GM23248 (cell line): ENCODE results near the gene CLINT1. TPM values are rescaled to one million over a fixed set of nuclear protein-coding genes. Genes with fewer than 3 reads are reported as not detected.
"Not testable (repeated sequence)": the region's sequence is repeated elsewhere in the genome, so short reads cannot be mapped to it uniquely, and the experiment has no call there.

Source experiments
- DNase-seq: peaks from one replicate; pipeline ENCODE4 v3.0.0-alpha.2; 2015
- H2AFZ ChIP-seq: fragments of 200-600 bp; sonication (generic); 2 replicates; pipeline ENCODE4 v1.6.1; 2016; ENCODE audit warnings: antibody characterized with exemption
- H3F3A ChIP-seq: fragments of 200-600 bp; sonication (generic); 2 replicates; pipeline ENCODE4 v1.6.1; 2016; ENCODE audit warnings: mild to moderate bottlenecking, antibody characterized with exemption, mixed run types; ENCODE audit not compliant: insufficient read depth
- H3K27ac ChIP-seq: fragments of 200-600 bp; sonication (generic); 2 replicates; pipeline ENCODE4 v1.5.1; 2016; ENCODE audit warnings: mild to moderate bottlenecking
- H3K27me3 ChIP-seq: fragments of 200-600 bp; sonication (generic); replicated peaks from 2 replicates; pipeline ENCODE4 v1.6.1; 2016; ENCODE audit warnings: mild to moderate bottlenecking; ENCODE audit not compliant: insufficient read depth
- H3K36me3 ChIP-seq: fragments of 200-600 bp; sonication (generic); 2 replicates; pipeline ENCODE4 v1.6.1; 2016; ENCODE audit warnings: low read depth, mild to moderate bottlenecking
- H3K4me1 ChIP-seq: fragments of 200-600 bp; sonication (generic); 2 replicates; pipeline ENCODE4 v1.6.1; 2016; ENCODE audit warnings: mild to moderate bottlenecking; ENCODE audit not compliant: insufficient read depth
- H3K4me2 ChIP-seq: fragments of 200-600 bp; sonication (generic); one replicate; pipeline ENCODE4 v1.6.1; 2016; ENCODE audit warnings: mild to moderate bottlenecking; ENCODE audit not compliant: unreplicated experiment
- H3K4me3 ChIP-seq: fragments of 200-600 bp; sonication (generic); 2 replicates; pipeline ENCODE4 v1.5.1; 2016; ENCODE audit warnings: mild to moderate bottlenecking
- H3K79me2 ChIP-seq: fragments of 200-600 bp; sonication (generic); 2 replicates; pipeline ENCODE4 v1.6.1; 2016; ENCODE audit warnings: mild to moderate bottlenecking; ENCODE audit not compliant: insufficient read depth
- H3K9ac ChIP-seq: fragments of 200-600 bp; sonication (generic); 2 replicates; pipeline ENCODE4 v1.6.1; 2016; ENCODE audit warnings: mild to moderate bottlenecking
- H3K9me2 ChIP-seq: fragments of 200-600 bp; sonication (generic); 2 replicates; pipeline ENCODE4 v1.6.1; 2016; ENCODE audit warnings: mixed run types, mild to moderate bottlenecking, moderate library complexity; ENCODE audit not compliant: insufficient read depth
- H3K9me3 ChIP-seq: fragments of 200-600 bp; sonication (generic); one replicate; pipeline ENCODE4 v1.6.1; 2017; ENCODE audit warnings: low read depth
- H4K20me1 ChIP-seq: fragments of 200-600 bp; sonication (generic); 2 replicates; pipeline ENCODE4 v1.6.0; 2016; ENCODE audit not compliant: insufficient read depth
- EZH2 ChIP-seq: fragments of 200-600 bp; sonication (generic); IDR thresholded peaks from 2 replicates; pipeline ENCODE4 v1.6.1; 2018; ENCODE audit warnings: antibody characterized with exemption, mild to moderate bottlenecking; ENCODE audit not compliant: insufficient read depth, poor library complexity, severe bottlenecking
- EZH2phosphoT487 ChIP-seq: fragments of 200-600 bp; sonication (generic); IDR thresholded peaks from 2 replicates; pipeline ENCODE4 v1.6.1; 2018; ENCODE audit warnings: antibody characterized with exemption, moderate library complexity, mild to moderate bottlenecking, low read depth; ENCODE audit not compliant: insufficient read depth
- WGBS, 2 experiments: methylation state at CpG; one replicate each; pipeline ENCODE4 v1.1.6; 2015 to 2017; ENCODE audit warnings: low lambda C conversion rate in 2 of 2, low coverage in 1 of 2; ENCODE audit errors: missing lambda C conversion rate in 2 of 2; 5-methylcytosine and 5-hydroxymethylcytosine counted together
- in situ Hi-C: fragments of 300-500 bp; cut with MboI; formaldehyde crosslinking; loops from 2 replicates; pipeline ENCODE4 v1.15.0; 2020
- polyA plus RNA-seq: library from polyadenylated mRNA; unstranded; fragments of >200 nt; fragmentation: Nextera tagmentation; extraction: Ambion mirVana; gene quantifications from 2 replicates; pipeline ENCODE4 v1.2.1, GENCODE V29; 2016
- total RNA-seq: library from RNA; depleted of rRNA; stranded (reverse); fragments of >200 nt; shearing (Covaris generic); gene quantifications from 2 replicates; pipeline ENCODE4 v1.2.3, GENCODE V29; 2014

CLINT1 gene
- total and polyA plus RNA-seq, 2 experiments from 2014 or later: 56.1 to 68.4 TPM

DNA sequence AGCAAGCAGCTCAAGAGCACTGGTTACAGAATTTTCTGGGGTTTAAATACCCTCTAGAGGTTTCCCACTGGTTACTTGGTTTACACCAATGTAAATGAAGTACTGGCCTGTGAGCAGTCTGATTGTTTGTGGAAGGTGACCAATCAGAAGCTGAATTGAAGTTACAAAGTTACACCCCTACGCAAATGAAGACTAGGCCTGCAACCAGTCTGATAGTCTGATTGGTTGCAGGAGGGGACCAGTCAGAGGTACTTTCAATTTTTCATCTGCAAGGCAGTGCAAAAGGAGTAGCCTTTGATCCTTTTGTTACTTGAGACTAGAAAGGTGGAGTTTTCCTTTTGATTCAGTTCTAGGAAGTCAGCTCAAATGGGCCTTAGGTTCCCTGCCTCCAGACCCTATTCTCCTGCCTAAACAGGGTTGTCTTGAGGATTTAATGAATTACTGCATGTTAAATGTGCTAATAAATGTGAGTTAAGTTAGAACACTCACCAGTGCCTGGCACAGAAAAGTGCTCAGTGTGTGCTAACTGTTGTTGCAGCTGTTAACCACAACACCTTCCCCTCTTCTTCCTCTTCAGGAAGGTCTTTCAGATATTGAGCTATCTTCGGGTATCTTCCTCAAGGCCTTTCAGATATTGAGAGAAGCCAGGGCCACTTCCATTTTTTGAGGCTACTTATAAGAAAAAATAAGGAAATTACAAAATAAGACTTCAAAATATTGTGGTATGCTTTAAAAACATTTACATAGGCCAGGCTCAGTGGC, 32.1 kb upstream of the CLINT1 start:
- in situ Hi-C loops: no loop called here
- Histone ChIP-seq H3K79me2 (no peaks in the 10 kb centered on the region), H3K9ac (no peak overlapping the region), H3K4me1 (no peaks in the 10 kb centered on the region), H4K20me1 (no peaks in the 10 kb centered on the region), H3K27me3 (no peaks in the 10 kb centered on the region), H2AFZ (no peak overlapping the region), H3K27ac (no peak overlapping the region), H3K4me3 (no peak overlapping the region), H3K4me2 (no peak overlapping the region), H3K36me3 (no peaks in the 10 kb centered on the region), H3K9me2 (no peaks in the 10 kb centered on the region), H3F3A (no peaks in the 10 kb centered on the region), H3K9me3 (no peaks in the 10 kb centered on the region)
- 70 to 74% methylated on average over 2 of the region's 2 CpGs for WGBS, 2 experiments
- no peak for TF ChIP-seq EZH2
- no peak for TF ChIP-seq EZH2phosphoT487
- DNase-seq: no peak

DNA sequence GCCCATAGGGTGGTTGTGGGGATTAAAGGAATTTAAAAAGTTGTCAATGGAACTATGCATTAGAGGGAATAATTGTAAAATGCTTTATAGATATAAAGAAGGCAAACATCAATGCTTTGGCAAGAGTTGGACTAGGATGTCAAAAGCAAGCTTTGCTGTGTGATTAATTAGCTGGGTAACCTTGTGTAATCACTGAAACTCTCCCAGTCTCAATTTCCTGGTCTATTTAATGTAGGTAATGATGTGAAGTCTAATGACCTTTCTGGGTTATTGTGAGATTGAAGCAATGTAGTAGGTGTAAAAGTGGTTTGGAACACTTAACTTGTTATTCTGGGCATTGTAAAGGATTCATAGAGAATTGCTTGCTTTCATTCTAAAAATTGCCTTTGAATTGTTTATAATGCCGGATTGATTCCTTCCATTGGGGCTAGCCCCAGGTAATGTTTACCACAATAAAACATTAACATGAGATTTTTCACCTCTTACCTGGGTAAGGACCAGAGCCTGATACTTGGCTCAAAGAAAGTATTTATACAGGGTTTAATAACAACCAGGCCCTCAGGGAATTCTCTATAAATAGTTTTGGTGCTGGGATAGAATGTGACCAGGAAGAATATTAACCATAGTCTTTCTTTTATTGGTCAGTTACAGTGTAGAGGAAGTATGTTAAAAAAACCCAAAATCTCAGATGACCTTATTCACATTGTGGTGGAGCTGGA, 30.0 kb upstream of the CLINT1 start:
- in situ Hi-C loops: no loop called here
- Histone ChIP-seq H3K9ac (no peak overlapping the region), H3F3A (no peaks in the 10 kb centered on the region), H2AFZ (no peak overlapping the region), H3K27ac (no peak overlapping the region), H3K79me2 (no peaks in the 10 kb centered on the region), H3K4me2 (no peak overlapping the region), H3K4me3 (no peak overlapping the region), H3K4me1 (no peaks in the 10 kb centered on the region), H3K9me3 (no peaks in the 10 kb centered on the region), H3K27me3 (no peaks in the 10 kb centered on the region), H3K36me3 (no peaks in the 10 kb centered on the region), H3K9me2 (no peaks in the 10 kb centered on the region), H4K20me1 (no peaks in the 10 kb centered on the region)
- no peak for DNase-seq
- 72 to 84% methylated on average over 1 of the region's 1 CpG for WGBS, 2 experiments
- TF ChIP-seq EZH2: no peak
- TF ChIP-seq EZH2phosphoT487: no peak

GRCh38 chr5:157886796-157887380, 27.9 kb upstream of the CLINT1 start:
- in situ Hi-C loops: no loop called here
- Histone ChIP-seq H3K27ac (no peak overlapping the region), H3F3A (no peaks in the 10 kb centered on the region), H3K4me1 (no peaks in the 10 kb centered on the region), H3K4me2 (no peak overlapping the region), H3K9me2 (no peaks in the 10 kb centered on the region), H3K36me3 (no peaks in the 10 kb centered on the region), H3K9ac (no peak overlapping the region), H4K20me1 (no peaks in the 10 kb centered on the region), H3K4me3 (no peak overlapping the region), H3K27me3 (no peaks in the 10 kb centered on the region), H3K9me3 (no peaks in the 10 kb centered on the region), H3K79me2 (no peaks in the 10 kb centered on the region), H2AFZ (no peak overlapping the region)
- 76 to 86% methylated on average over 27 of the region's 27 CpGs for WGBS, 2 experiments
- no peak for TF ChIP-seq EZH2
- TF ChIP-seq EZH2phosphoT487: no peak
- no peak for DNase-seq

DNA sequence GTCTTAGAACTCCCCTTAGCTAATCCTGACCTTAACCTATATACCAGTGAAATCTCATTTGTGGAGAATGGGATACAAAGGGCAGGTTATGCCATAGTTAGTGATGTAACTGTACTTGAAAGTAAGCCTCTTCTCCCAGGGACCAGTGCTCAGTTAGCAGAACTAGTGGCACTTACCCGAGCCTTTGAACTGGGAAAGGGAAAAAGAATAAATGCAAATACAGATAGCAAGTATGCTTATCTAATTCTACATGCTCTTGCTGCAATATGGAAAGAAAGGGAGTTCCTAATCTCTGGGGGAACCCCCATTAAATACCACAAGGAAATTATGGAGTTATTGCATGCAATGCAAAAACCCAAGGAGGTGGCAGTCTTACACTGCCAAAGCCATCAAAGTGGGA, 26.1 kb upstream of the CLINT1 start:
- H3K4me3 ChIP-seq, H3K9me3 ChIP-seq, H3K9ac ChIP-seq, DNase-seq, H3K79me2 ChIP-seq, H3K4me1 ChIP-seq, H3K9me2 ChIP-seq, H2AFZ ChIP-seq, in situ Hi-C loops, H3K36me3 ChIP-seq, H3K27me3 ChIP-seq, H3K27ac ChIP-seq, H4K20me1 ChIP-seq, H3F3A ChIP-seq, H3K4me2 ChIP-seq: not testable (repeated sequence)
- WGBS, 2 experiments: 55 to 58% methylated on average over 1 of the region's 1 CpG

DNA sequence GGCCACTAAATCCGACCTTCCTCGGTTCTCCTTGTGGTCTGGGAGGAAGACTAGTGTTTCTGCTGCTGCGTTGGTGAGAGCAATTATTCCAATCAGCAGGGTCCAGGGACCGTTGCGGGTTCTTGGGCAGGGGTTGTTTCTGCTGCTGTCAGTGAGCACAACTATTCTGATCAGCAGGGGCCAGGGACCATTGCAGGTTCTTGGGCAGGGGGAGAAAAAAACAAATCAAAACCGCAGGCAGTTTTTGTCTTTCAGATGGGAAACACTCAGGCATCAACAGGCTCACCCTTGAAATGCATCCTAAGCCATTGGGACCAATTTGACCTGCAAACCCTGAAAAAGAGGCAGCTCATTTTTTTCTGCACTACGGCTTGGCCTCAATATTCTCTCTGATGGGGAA, 22.6 kb upstream of the CLINT1 start:
- H3K9me2 ChIP-seq, H3K4me2 ChIP-seq, H2AFZ ChIP-seq, H3F3A ChIP-seq, H3K4me1 ChIP-seq, H3K27ac ChIP-seq, in situ Hi-C loops, H3K36me3 ChIP-seq, H3K4me3 ChIP-seq, H3K9me3 ChIP-seq, H4K20me1 ChIP-seq, DNase-seq, H3K9ac ChIP-seq, H3K79me2 ChIP-seq, H3K27me3 ChIP-seq: not testable (repeated sequence)
- 37 to 44% methylated on average over 7 of the region's 7 CpGs for WGBS, 2 experiments
